HL-60 (cell line): ENCODE measurements around the gene CDC73.

Source experiments
- DNase-seq, 2 experiments: peaks; one replicate each; pipeline ENCODE4 v3.0.0-alpha.2; 2010 to 2020; ENCODE audit warnings: low read depth in 1 of 2, low spot score in 1 of 2
- H3K27ac ChIP-seq: fragments of 250-450 bp; sonication (Bioruptor Pico); replicated peaks from 2 replicates; pipeline ENCODE4 v1.5.1; 2020; ENCODE audit warnings: mild to moderate bottlenecking, moderate library complexity
- H3K27me3 ChIP-seq: fragments of 250-450 bp; sonication (Bioruptor Pico); 2 replicates; pipeline ENCODE4 v1.5.1; 2021; ENCODE audit warnings: mild to moderate bottlenecking, moderate library complexity; ENCODE audit not compliant: insufficient read depth, poor library complexity, severe bottlenecking
- H3K4me3 ChIP-seq: replicated peaks from 2 replicates; pipeline ENCODE4 v1.5.1; 2011; ENCODE audit warnings: mild to moderate bottlenecking, control low read depth, low read length; ENCODE audit not compliant: insufficient read depth
- CTCF ChIP-seq: IDR thresholded peaks from one replicate; pipeline ENCODE4 v1.5.1; 2011; ENCODE audit warnings: low read length, control low read depth, inconsistent platforms; ENCODE audit not compliant: insufficient read depth
- GABPA ChIP-seq: IDR thresholded peaks from 2 replicates; pipeline ENCODE4 v1.6.1; 2012; ENCODE audit warnings: low read depth
- POLR2AphosphoS5 ChIP-seq: IDR thresholded peaks from 2 replicates; pipeline ENCODE4 v1.6.1; 2012; ENCODE audit warnings: low read depth
- REST ChIP-seq: IDR thresholded peaks from 2 replicates; pipeline ENCODE4 v1.6.1; 2012; ENCODE audit warnings: low read depth; ENCODE audit not compliant: insufficient replicate concordance
- SPI1 ChIP-seq: IDR thresholded peaks from 2 replicates; pipeline ENCODE4 v1.6.1; 2012; ENCODE audit warnings: low read depth, mild to moderate bottlenecking, borderline replicate concordance

CDC73 gene

GRCh38 chr1:193237381-193237978 lies 115.6 kb downstream of the CDC73 start:
- no peak overlapping the region for H3K27ac ChIP-seq
- TF ChIP-seq POLR2AphosphoS5 = no peak
- TF ChIP-seq CTCF = no peak
- no peak for TF ChIP-seq GABPA
- TF ChIP-seq REST = no peak
- no peak for TF ChIP-seq SPI1
- H3K4me3 ChIP-seq = no peak overlapping the region
- H3K27me3 ChIP-seq = no peaks in the 10 kb centered on the region
- DNase-seq = no peak

GRCh38 chr1:193240609-193241008 lies 118.8 kb downstream of the CDC73 start:
- H3K27me3 ChIP-seq = no peaks in the 10 kb centered on the region
- no peak overlapping the region for H3K27ac ChIP-seq
- DNase-seq = no peak
- TF ChIP-seq POLR2AphosphoS5 (no peak), SPI1 (no peak), CTCF (no peak), REST (no peak), GABPA (no peak)
- no peak overlapping the region for H3K4me3 ChIP-seq

- no peak overlapping the region for H3K27ac ChIP-seq
- DNase-seq = no peak
- TF ChIP-seq GABPA (no peak), SPI1 (no peak), CTCF (no peak), REST (no peak), POLR2AphosphoS5 (no peak)
- no peaks in the 10 kb centered on the region for H3K27me3 ChIP-seq
- H3K4me3 ChIP-seq = no peak overlapping the region
These were observed 119.4 kb downstream of the CDC73 start for GRCh38 chr1:193241132-193241827.
